ENCODE results near the gene ATP2B2.
"Not testable (repeated sequence)": the region's sequence is repeated elsewhere in the genome, so short reads cannot be mapped to it uniquely, and the experiment has no call there.

DNA sequence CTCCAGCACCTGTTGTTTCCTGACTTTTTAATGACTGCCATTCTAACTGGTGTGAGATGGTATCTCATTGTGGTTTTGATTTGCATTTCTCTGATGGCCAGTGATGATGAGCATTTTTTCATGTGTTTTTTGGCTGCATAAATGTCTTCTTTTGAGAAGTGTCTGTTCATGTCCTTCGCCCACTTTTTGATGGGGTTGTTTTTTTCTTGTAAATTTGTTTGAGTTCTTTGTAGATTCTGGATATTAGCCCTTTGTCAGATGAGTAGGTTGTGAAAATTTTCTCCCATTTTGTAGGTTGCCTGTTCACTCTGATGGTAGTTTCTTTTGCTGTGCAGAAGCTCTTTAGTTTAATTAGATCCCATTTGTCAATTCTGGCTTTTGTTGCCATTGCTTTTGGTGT is 207.3 kb downstream of the ATP2B2 start:
- TF ChIP-seq POLR2AphosphoS5, POLR2A, EP300 (IDR thresholded peaks at IDR 0.05): not testable (repeated sequence)
- TF ChIP-seq, protein P1, sequence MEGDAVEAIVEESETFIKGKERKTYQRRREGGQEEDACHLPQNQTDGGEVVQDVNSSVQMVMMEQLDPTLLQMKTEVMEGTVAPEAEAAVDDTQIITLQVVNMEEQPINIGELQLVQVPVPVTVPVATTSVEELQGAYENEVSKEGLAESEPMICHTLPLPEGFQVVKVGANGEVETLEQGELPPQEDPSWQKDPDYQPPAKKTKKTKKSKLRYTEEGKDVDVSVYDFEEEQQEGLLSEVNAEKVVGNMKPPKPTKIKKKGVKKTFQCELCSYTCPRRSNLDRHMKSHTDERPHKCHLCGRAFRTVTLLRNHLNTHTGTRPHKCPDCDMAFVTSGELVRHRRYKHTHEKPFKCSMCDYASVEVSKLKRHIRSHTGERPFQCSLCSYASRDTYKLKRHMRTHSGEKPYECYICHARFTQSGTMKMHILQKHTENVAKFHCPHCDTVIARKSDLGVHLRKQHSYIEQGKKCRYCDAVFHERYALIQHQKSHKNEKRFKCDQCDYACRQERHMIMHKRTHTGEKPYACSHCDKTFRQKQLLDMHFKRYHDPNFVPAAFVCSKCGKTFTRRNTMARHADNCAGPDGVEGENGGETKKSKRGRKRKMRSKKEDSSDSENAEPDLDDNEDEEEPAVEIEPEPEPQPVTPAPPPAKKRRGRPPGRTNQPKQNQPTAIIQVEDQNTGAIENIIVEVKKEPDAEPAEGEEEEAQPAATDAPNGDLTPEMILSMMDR (IDR thresholded peaks at IDR 0.05), result not testable (repeated sequence)
